GM23338 (cell line): Measurements from ENCODE around the gene IBSP. TPM values are rescaled to one million over a fixed set of nuclear protein-coding genes. Genes with fewer than 3 reads are reported as not detected.

Experiments
- ATAC-seq: fragments of 200-7000 bp; cut with Tn5 transposase; 3 replicates; pipeline ENCODE4 v1.9.1; 2020
- DNase-seq: peaks from one replicate; pipeline ENCODE4 v3.0.0-alpha.2; 2015; ENCODE audit warnings: low spot score
- H2AFZ ChIP-seq: fragments of 200-600 bp; sonication (generic); 2 replicates; pipeline ENCODE4 v1.8.0; 2016; ENCODE audit warnings: antibody characterized with exemption, mild to moderate bottlenecking, moderate library complexity
- H3F3A ChIP-seq: fragments of 200-600 bp; sonication (generic); replicated peaks from 2 replicates; pipeline ENCODE4 v1.8.0; 2017; ENCODE audit warnings: antibody characterized with exemption, mixed run types, low read depth
- H3K27ac ChIP-seq: fragments of 200-600 bp; sonication (generic); 2 replicates; pipeline ENCODE4 v1.6.1; 2016; ENCODE audit warnings: low read depth
- H3K27me3 ChIP-seq: fragments of 200-600 bp; sonication (generic); 2 replicates; pipeline ENCODE4 v1.8.0; 2016; ENCODE audit warnings: mild to moderate bottlenecking, mixed run types, moderate library complexity; ENCODE audit not compliant: insufficient read depth
- H3K36me3 ChIP-seq: fragments of 200-600 bp; sonication (generic); 2 replicates; pipeline ENCODE4 v1.8.0; 2016; ENCODE audit warnings: mild to moderate bottlenecking; ENCODE audit not compliant: insufficient read depth
- H3K4me1 ChIP-seq: fragments of 200-600 bp; sonication (generic); 2 replicates; pipeline ENCODE4 v1.8.0; 2016; ENCODE audit warnings: mild to moderate bottlenecking, moderate library complexity; ENCODE audit not compliant: insufficient read depth
- H3K4me2 ChIP-seq: fragments of 200-600 bp; sonication (generic); 2 replicates; pipeline ENCODE4 v1.7.1; 2017; ENCODE audit warnings: mixed run types
- H3K4me3 ChIP-seq: fragments of 200-600 bp; sonication (generic); 2 replicates; pipeline ENCODE4 v1.6.1; 2016; ENCODE audit warnings: mixed run types
- H3K79me2 ChIP-seq: fragments of 200-600 bp; sonication (generic); replicated peaks from 2 replicates; pipeline ENCODE4 v1.8.0; 2017; ENCODE audit warnings: mild to moderate bottlenecking; ENCODE audit not compliant: insufficient read depth
- H3K9me2 ChIP-seq: fragments of 200-600 bp; sonication (generic); 2 replicates; pipeline ENCODE4 v1.8.0; 2017; ENCODE audit not compliant: insufficient read depth
- H4K20me1 ChIP-seq: fragments of 200-600 bp; sonication (generic); replicated peaks from 2 replicates; pipeline ENCODE4 v1.8.0; 2017; ENCODE audit warnings: mild to moderate bottlenecking; ENCODE audit not compliant: insufficient read depth
- H3K27ac Mint-ChIP-seq: 2 replicates; pipeline ENCODE4 v1.8.0; 2020; ENCODE audit warnings: inconsistent platforms, mild to moderate bottlenecking, moderate library complexity, mixed read lengths
- H3K27me3 Mint-ChIP-seq: 3 replicates; pipeline ENCODE4 v1.8.0; 2022; ENCODE audit warnings: low read depth, mild to moderate bottlenecking, moderate library complexity, mixed read lengths, inconsistent platforms; ENCODE audit not compliant: insufficient read depth, poor library complexity
- H3K36me3 Mint-ChIP-seq: 3 replicates; pipeline ENCODE4 v1.8.0; 2021; ENCODE audit warnings: low read depth, mild to moderate bottlenecking, inconsistent platforms, moderate library complexity, mixed read lengths
- H3K4me1 Mint-ChIP-seq: 3 replicates; pipeline ENCODE4 v1.8.0; 2020; ENCODE audit warnings: mild to moderate bottlenecking, inconsistent platforms, mixed read lengths
- H3K4me3 Mint-ChIP-seq: 3 replicates; pipeline ENCODE4 v1.8.0; 2021; ENCODE audit warnings: moderate library complexity, mild to moderate bottlenecking, inconsistent platforms, mixed read lengths
- H3K9me3 Mint-ChIP-seq: 3 replicates; pipeline ENCODE4 v1.8.0; 2020; ENCODE audit warnings: moderate library complexity, mild to moderate bottlenecking, inconsistent platforms, mixed read lengths
- EZH2 ChIP-seq: fragments of 200-600 bp; sonication (generic); IDR thresholded peaks from one replicate; pipeline ENCODE4 v1.8.0; 2017; ENCODE audit warnings: antibody characterized with exemption, mild to moderate bottlenecking, low read depth; ENCODE audit not compliant: unreplicated experiment
- EZH2phosphoT487 ChIP-seq: fragments of 200-600 bp; sonication (generic); IDR thresholded peaks from one replicate; pipeline ENCODE4 v1.8.1; 2018; ENCODE audit warnings: antibody characterized with exemption; ENCODE audit not compliant: unreplicated experiment
- NANOG ChIP-seq: IDR thresholded peaks from 2 replicates; pipeline ENCODE4 v1.6.1; 2016; ENCODE audit warnings: antibody characterized with exemption, borderline replicate concordance
- POLR2AphosphoS5 ChIP-seq: IDR thresholded peaks from 2 replicates; pipeline ENCODE4 v1.6.1; 2016; ENCODE audit warnings: antibody characterized with exemption, low read depth
- STAT1 ChIP-seq: IDR thresholded peaks from one replicate; pipeline ENCODE4 v1.6.1; 2016; ENCODE audit warnings: antibody characterized with exemption; ENCODE audit not compliant: unreplicated experiment
- ZNF114 ChIP-seq: fragments of 250-450 bp; sonication (Bioruptor Pico); IDR thresholded peaks from 2 replicates; pipeline ENCODE4 v1.5.0; 2020; ENCODE audit warnings: mild to moderate bottlenecking, moderate library complexity
- polyA plus RNA-seq: library from polyadenylated mRNA; unstranded; fragments of >200 nt; fragmentation: Nextera tagmentation; extraction: Ambion mirVana; gene quantifications from 2 replicates; pipeline ENCODE4 v1.2.1, GENCODE V29; 2016
- total RNA-seq: library from RNA; depleted of rRNA; stranded (reverse); fragments of >200 nt; shearing (Covaris generic); gene quantifications from 2 replicates; pipeline ENCODE4 v1.2.3, GENCODE V29; 2014
- TF ChIP-seq, protein P1 (sequence below): fragments of 250-450 bp; sonication (Bioruptor Pico); IDR thresholded peaks from 2 replicates; pipeline ENCODE4 v1.5.0; 2020; ENCODE audit warnings: mild to moderate bottlenecking, moderate library complexity
- TF ChIP-seq, protein P2 (sequence below), 2 experiments: fragments of 200-600 bp in 1 of 2; sonication (generic) in 1 of 2; conservative IDR thresholded peaks; 2 replicates each; pipeline versions ENCODE4 v1.5.1 to v1.6.1; 2016 to 2017; ENCODE audit warnings: antibody characterized with exemption in 2 of 2, low read depth in 2 of 2, mild to moderate bottlenecking in 2 of 2, moderate library complexity in 1 of 2
- TF ChIP-seq, protein P3 (sequence below): IDR thresholded peaks from one replicate; pipeline ENCODE4 v1.6.1; 2018; ENCODE audit warnings: antibody characterized with exemption; ENCODE audit not compliant: unreplicated experiment

The IBSP gene
- total and polyA plus RNA-seq, 2 experiments from 2014 or later, result not detected

DNA sequence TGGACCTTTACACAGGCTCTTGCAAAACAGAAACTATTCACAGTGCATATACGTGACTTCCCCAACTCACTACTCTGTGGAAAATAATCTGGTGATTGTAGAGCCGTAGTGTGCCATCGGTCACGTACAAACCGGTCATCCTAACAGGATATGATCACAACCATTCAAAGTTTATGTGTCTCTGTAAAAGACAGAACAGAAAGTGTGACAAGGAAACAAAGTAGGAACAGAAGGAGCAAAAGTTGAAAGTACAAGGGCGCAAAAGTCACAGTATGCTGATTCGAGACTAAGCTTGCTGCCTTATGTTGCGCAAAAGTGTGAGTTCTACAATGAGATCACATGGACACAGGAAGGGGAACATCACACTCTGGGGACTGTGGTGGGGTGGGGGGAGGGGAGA lies 52.0 kb downstream of the IBSP start:
- Mint-ChIP-seq H3K27me3 (peaks cover 2% of the 10 kb centered on the region), H3K9me3 (no peaks in the 10 kb centered on the region), H3K36me3 (no peaks in the 10 kb centered on the region), H3K27ac (no peak overlapping the region), H3K4me1 (peaks cover 39% of the 10 kb centered on the region), H3K4me3 (no peak overlapping the region)
- TF ChIP-seq, protein P1, sequence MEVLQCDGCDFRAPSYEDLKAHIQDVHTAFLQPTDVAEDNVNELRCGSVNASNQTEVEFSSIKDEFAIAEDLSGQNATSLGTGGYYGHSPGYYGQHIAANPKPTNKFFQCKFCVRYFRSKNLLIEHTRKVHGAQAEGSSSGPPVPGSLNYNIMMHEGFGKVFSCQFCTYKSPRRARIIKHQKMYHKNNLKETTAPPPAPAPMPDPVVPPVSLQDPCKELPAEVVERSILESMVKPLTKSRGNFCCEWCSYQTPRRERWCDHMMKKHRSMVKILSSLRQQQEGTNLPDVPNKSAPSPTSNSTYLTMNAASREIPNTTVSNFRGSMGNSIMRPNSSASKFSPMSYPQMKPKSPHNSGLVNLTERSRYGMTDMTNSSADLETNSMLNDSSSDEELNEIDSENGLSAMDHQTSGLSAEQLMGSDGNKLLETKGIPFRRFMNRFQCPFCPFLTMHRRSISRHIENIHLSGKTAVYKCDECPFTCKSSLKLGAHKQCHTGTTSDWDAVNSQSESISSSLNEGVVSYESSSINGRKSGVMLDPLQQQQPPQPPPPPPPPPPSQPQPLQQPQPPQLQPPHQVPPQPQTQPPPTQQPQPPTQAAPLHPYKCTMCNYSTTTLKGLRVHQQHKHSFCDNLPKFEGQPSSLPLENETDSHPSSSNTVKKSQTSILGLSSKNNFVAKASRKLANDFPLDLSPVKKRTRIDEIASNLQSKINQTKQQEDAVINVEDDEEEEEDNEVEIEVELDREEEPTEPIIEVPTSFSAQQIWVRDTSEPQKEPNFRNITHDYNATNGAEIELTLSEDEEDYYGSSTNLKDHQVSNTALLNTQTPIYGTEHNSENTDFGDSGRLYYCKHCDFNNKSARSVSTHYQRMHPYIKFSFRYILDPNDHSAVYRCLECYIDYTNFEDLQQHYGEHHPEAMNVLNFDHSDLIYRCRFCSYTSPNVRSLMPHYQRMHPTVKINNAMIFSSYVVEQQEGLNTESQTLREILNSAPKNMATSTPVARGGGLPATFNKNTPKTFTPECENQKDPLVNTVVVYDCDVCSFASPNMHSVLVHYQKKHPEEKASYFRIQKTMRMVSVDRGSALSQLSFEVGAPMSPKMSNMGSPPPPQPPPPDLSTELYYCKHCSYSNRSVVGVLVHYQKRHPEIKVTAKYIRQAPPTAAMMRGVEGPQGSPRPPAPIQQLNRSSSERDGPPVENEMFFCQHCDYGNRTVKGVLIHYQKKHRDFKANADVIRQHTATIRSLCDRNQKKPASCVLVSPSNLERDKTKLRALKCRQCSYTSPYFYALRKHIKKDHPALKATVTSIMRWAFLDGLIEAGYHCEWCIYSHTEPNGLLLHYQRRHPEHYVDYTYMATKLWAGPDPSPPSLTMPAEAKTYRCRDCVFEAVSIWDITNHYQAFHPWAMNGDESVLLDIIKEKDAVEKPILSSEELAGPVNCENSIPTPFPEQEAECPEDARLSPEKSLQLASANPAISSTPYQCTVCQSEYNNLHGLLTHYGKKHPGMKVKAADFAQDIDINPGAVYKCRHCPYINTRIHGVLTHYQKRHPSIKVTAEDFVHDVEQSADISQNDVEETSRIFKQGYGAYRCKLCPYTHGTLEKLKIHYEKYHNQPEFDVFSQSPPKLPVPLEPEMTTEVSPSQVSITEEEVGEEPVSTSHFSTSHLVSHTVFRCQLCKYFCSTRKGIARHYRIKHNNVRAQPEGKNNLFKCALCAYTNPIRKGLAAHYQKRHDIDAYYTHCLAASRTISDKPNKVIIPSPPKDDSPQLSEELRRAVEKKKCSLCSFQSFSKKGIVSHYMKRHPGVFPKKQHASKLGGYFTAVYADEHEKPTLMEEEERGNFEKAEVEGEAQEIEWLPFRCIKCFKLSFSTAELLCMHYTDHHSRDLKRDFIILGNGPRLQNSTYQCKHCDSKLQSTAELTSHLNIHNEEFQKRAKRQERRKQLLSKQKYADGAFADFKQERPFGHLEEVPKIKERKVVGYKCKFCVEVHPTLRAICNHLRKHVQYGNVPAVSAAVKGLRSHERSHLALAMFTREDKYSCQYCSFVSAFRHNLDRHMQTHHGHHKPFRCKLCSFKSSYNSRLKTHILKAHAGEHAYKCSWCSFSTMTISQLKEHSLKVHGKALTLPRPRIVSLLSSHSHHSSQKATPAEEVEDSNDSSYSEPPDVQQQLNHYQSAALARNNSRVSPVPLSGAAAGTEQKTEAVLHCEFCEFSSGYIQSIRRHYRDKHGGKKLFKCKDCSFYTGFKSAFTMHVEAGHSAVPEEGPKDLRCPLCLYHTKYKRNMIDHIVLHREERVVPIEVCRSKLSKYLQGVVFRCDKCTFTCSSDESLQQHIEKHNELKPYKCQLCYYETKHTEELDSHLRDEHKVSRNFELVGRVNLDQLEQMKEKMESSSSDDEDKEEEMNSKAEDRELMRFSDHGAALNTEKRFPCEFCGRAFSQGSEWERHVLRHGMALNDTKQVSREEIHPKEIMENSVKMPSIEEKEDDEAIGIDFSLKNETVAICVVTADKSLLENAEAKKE (CRISPR knock-in tag), result no peak
- TF ChIP-seq, protein P2, sequence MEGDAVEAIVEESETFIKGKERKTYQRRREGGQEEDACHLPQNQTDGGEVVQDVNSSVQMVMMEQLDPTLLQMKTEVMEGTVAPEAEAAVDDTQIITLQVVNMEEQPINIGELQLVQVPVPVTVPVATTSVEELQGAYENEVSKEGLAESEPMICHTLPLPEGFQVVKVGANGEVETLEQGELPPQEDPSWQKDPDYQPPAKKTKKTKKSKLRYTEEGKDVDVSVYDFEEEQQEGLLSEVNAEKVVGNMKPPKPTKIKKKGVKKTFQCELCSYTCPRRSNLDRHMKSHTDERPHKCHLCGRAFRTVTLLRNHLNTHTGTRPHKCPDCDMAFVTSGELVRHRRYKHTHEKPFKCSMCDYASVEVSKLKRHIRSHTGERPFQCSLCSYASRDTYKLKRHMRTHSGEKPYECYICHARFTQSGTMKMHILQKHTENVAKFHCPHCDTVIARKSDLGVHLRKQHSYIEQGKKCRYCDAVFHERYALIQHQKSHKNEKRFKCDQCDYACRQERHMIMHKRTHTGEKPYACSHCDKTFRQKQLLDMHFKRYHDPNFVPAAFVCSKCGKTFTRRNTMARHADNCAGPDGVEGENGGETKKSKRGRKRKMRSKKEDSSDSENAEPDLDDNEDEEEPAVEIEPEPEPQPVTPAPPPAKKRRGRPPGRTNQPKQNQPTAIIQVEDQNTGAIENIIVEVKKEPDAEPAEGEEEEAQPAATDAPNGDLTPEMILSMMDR (conservative IDR thresholded peaks at IDR 0.05; ENCODE audit: low read depth in 2 of 2), result no peak
- TF ChIP-seq NANOG, result no peak
- no peak for TF ChIP-seq ZNF114 (CRISPR knock-in tag)
- no peak for TF ChIP-seq EZH2
- no peak for TF ChIP-seq POLR2AphosphoS5
- TF ChIP-seq, protein P3, sequence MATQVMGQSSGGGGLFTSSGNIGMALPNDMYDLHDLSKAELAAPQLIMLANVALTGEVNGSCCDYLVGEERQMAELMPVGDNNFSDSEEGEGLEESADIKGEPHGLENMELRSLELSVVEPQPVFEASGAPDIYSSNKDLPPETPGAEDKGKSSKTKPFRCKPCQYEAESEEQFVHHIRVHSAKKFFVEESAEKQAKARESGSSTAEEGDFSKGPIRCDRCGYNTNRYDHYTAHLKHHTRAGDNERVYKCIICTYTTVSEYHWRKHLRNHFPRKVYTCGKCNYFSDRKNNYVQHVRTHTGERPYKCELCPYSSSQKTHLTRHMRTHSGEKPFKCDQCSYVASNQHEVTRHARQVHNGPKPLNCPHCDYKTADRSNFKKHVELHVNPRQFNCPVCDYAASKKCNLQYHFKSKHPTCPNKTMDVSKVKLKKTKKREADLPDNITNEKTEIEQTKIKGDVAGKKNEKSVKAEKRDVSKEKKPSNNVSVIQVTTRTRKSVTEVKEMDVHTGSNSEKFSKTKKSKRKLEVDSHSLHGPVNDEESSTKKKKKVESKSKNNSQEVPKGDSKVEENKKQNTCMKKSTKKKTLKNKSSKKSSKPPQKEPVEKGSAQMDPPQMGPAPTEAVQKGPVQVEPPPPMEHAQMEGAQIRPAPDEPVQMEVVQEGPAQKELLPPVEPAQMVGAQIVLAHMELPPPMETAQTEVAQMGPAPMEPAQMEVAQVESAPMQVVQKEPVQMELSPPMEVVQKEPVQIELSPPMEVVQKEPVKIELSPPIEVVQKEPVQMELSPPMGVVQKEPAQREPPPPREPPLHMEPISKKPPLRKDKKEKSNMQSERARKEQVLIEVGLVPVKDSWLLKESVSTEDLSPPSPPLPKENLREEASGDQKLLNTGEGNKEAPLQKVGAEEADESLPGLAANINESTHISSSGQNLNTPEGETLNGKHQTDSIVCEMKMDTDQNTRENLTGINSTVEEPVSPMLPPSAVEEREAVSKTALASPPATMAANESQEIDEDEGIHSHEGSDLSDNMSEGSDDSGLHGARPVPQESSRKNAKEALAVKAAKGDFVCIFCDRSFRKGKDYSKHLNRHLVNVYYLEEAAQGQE, result no peak
- TF ChIP-seq EZH2phosphoT487, result no peak
- no peak for TF ChIP-seq STAT1
- H3K36me3 ChIP-seq, result no peaks in the 10 kb centered on the region
- H3K79me2 ChIP-seq, result no peaks in the 10 kb centered on the region
- H3K9me2 ChIP-seq, result no peaks in the 10 kb centered on the region
- no peaks in the 10 kb centered on the region for H3K27me3 ChIP-seq
- no peak overlapping the region for H3K4me2 ChIP-seq
- ATAC-seq (no peak), DNase-seq (no peak)
- no peak overlapping the region for H2AFZ ChIP-seq
- H4K20me1 ChIP-seq, result no peaks in the 10 kb centered on the region
- H3F3A ChIP-seq, result no peaks in the 10 kb centered on the region
- H3K27ac ChIP-seq, result no peak overlapping the region
- H3K4me3 ChIP-seq, result no peak overlapping the region
- peaks cover 17% of the 10 kb centered on the region for H3K4me1 ChIP-seq
